Left lung (tissue), 10 donors: ENCODE measurements around the gene TAF7L. TPM values are rescaled to one million over a fixed set of nuclear protein-coding genes. Genes with fewer than 3 reads are reported as not detected.

Source experiments
- ATAC-seq: fragments of 200-7000 bp; cut with Tn5 transposase; one replicate; pipeline ENCODE4 v1.9.1; 2020; ENCODE audit warnings: moderate library complexity
- DNase-seq, 4 donors: peaks; one replicate each; pipeline ENCODE4 v3.0.0-alpha.2; 2013 to 2020
- H3K27ac ChIP-seq, 2 donors: fragments of 200-600 bp; sonication (generic) in 1 of 2; one replicate each; pipeline versions ENCODE4 v1.5.0 to v1.8.0; 2020 to 2021
- H3K27me3 ChIP-seq, 2 donors: fragments of 200-600 bp; sonication (generic) in 1 of 2; one replicate each; pipeline versions ENCODE4 v1.5.0 to v1.8.0; 2020 to 2021
- H3K36me3 ChIP-seq, 2 donors: fragments of 200-600 bp; sonication (generic) in 1 of 2; one replicate each; pipeline versions ENCODE4 v1.5.0 to v1.8.0; 2020 to 2021
- H3K4me1 ChIP-seq, 2 donors: fragments of 200-600 bp; one replicate each; pipeline ENCODE4 v1.8.0; 2021
- H3K4me3 ChIP-seq, 2 donors: fragments of 200-600 bp; sonication (generic) in 1 of 2; one replicate each; pipeline versions ENCODE4 v1.5.0 to v1.8.0; 2020 to 2021; ENCODE audit warnings: mild to moderate bottlenecking in 1 of 2
- H3K9me3 ChIP-seq, 2 donors: fragments of 200-600 bp; sonication (generic) in 1 of 2; one replicate each; pipeline versions ENCODE4 v1.5.0 to v1.8.0; 2020 to 2021
- intact Hi-C, 2 donors: fragments of 100-400 bp; cut with DNase I; formaldehyde crosslinking; loops; one replicate each; pipeline versions ENCODE4 v1.11.2 to v1.14.2; 2022
- polyA plus RNA-seq, 6 donors: library from polyadenylated mRNA; unstranded; fragments of 120-200 nt; gene quantifications; one replicate each; pipeline ENCODE4 v1.2.1, GENCODE V29; 2013; ENCODE audit not compliant: insufficient read length in 6 of 6
- total RNA-seq, 2 donors: library from RNA; stranded (reverse); fragmentation: NEBNext Ultra II Directional; extraction: Animal tissue kit (Norgen Biotek cat#: 25700); gene quantifications; one replicate each; pipeline ENCODE4 v1.2.1, GENCODE V29; 2021
- TF ChIP-seq, protein P1 (sequence below), 2 donors: fragments of 200-600 bp; sonication (generic) in 1 of 2; IDR thresholded peaks; one replicate each; pipeline versions ENCODE4 v1.5.0 to v1.8.0; 2021; ENCODE audit warnings: antibody characterized with exemption in 2 of 2
- donor health status: DM: no; HTN: yes; CAD: no.
- donor health status: DM: no; HTN: no; CAD: no.

The TAF7L gene
- total and polyA plus RNA-seq, 8 donors = 0.25 to 0.89 (median 0.39) TPM; not detected in 2

DNA sequence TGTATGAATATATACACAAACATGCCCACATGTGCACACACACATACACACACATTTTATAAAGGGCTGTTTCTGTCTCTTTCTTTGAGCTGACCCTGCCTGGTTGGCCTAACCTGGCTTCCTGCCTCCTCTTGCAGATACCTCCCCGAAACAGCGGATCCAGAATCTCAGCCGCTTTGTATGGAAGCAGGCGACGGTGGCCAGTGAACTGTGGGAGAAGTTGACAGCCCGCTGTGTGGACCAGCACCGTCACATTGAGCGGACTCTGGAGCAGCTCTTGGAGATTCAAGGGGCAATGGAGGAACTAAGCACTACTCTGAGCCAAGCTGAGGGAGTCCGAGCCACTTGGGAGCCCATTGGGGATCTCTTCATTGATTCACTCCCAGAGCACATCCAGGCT is 49.6 kb downstream of the TAF7L start:
- ATAC-seq (no peak), DNase-seq (no peak)
- Histone ChIP-seq H3K27ac (no peak overlapping the region), H3K4me1 (no peaks in the 10 kb centered on the region), H3K36me3 (no peaks in the 10 kb centered on the region), H3K27me3 (no peaks in the 10 kb centered on the region), H3K9me3 (no peaks in the 10 kb centered on the region), H3K4me3 (no peak overlapping the region)
- TF ChIP-seq, protein P1, sequence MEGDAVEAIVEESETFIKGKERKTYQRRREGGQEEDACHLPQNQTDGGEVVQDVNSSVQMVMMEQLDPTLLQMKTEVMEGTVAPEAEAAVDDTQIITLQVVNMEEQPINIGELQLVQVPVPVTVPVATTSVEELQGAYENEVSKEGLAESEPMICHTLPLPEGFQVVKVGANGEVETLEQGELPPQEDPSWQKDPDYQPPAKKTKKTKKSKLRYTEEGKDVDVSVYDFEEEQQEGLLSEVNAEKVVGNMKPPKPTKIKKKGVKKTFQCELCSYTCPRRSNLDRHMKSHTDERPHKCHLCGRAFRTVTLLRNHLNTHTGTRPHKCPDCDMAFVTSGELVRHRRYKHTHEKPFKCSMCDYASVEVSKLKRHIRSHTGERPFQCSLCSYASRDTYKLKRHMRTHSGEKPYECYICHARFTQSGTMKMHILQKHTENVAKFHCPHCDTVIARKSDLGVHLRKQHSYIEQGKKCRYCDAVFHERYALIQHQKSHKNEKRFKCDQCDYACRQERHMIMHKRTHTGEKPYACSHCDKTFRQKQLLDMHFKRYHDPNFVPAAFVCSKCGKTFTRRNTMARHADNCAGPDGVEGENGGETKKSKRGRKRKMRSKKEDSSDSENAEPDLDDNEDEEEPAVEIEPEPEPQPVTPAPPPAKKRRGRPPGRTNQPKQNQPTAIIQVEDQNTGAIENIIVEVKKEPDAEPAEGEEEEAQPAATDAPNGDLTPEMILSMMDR (IDR thresholded peaks at IDR 0.05) = no peak
- intact Hi-C loops = no loop called here

DNA sequence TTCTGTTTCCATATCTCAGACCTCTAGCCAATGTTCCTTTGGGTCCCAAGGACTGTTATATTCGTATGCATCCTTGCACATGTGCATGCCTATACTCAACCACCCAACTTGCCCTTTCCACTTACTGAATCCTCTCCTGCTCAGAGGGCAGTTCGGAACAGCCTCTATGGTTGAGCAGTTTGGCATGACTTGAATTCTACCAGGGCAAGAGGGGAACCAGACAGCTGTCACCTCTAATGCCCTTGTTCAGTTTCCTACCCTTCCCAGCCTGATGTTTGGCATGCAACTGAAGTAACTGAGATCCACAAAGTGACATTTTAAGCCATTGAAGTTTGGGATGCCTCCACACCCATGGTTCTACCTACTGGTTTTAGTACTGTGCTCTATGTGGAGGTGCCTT is 54.1 kb downstream of the TAF7L start:
- H3K4me3 ChIP-seq = no peak overlapping the region
- H3K9me3 ChIP-seq = no peaks in the 10 kb centered on the region
- no peaks in the 10 kb centered on the region for H3K36me3 ChIP-seq
- TF ChIP-seq, protein P1 (IDR thresholded peaks at IDR 0.05) = no peak
- DNase-seq (no peak), ATAC-seq (no peak)
- no peak overlapping the region for H3K27ac ChIP-seq
- H3K4me1 ChIP-seq = no peaks in the 10 kb centered on the region
- intact Hi-C loops = no loop called here
- peaks cover 0 to 5% of the 10 kb centered on the region in 2 donors for H3K27me3 ChIP-seq

DNA sequence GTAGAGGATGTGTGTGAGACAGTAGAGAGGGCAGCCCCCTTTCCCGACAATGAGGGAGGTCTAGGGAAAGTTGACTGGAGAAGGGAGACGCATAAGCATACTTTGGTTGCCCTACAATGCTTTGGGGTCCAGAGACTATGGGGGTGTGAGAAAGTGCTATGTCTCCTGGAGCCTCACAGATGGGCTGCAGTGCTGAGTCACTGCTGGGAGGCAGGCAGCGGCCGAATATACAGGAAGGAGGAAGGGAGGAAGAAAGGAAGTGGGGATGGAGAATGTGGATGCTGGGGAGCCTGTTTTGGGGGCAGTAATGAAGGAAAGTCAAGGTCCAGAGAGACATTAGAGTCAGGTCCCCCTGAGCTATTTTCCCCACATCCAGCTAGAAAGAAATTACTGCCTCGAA is 58.8 kb downstream of the TAF7L start:
- H3K27ac ChIP-seq = no peak overlapping the region
- H3K4me3 ChIP-seq = no peak overlapping the region
- DNase-seq = no peak
- H3K9me3 ChIP-seq = no peaks in the 10 kb centered on the region
- TF ChIP-seq, protein P1 (IDR thresholded peaks at IDR 0.05) = no peak
- intact Hi-C loops = no loop called here
- H3K36me3 ChIP-seq = no peaks in the 10 kb centered on the region
- H3K4me1 ChIP-seq = no peaks in the 10 kb centered on the region
- H3K27me3 ChIP-seq = peaks cover 0 to 5% of the 10 kb centered on the region in 2 donors
- no peak for ATAC-seq

DNA sequence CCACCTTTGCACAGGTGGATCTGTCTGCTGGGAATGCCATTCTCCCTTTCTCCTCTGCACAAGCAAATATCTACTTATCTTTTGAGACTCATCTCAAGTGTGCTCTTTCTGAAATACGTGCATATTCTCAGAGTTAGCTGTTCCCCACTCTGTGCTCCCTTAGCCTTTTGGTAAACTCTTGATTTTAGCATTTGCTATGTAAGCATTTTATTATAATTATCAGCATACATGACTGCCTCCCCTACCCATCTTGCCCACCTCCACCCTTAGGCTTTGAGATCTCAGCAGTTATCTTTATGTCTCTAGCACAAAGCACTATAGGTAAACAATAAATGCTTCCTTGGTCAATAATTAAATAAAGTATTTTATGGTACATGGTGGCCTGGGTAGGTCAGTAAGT is 60.1 kb downstream of the TAF7L start:
- H3K27me3 ChIP-seq = peaks cover 0 to 12% of the 10 kb centered on the region in 2 donors
- H3K4me1 ChIP-seq = no peaks in the 10 kb centered on the region
- no peaks in the 10 kb centered on the region for H3K9me3 ChIP-seq
- ATAC-seq = no peak
- H3K36me3 ChIP-seq = no peaks in the 10 kb centered on the region
- no peak for DNase-seq
- no peak overlapping the region for H3K27ac ChIP-seq
- TF ChIP-seq, protein P1 (IDR thresholded peaks at IDR 0.05) = no peak
- no peak overlapping the region for H3K4me3 ChIP-seq
- intact Hi-C loops = no loop called here

DNA sequence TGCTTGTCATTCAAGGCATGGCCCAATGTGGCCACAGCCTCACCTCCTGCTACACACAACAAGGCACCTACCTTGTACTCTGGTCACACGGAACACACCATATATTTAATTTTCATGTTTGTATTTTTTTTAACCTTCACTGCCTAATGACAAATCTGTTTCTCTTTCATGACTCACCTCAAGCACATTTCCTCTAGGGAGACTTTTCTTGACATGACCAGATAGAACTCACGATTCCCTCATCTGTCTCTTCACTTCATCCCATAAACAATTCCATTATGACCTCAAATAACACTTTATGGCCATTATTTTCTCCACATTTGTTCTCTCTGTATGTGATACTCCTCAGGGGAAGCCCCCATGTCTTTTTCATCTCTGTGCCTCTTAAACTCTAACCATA is 60.5 kb downstream of the TAF7L start:
- intact Hi-C loops = no loop called here
- no peaks in the 10 kb centered on the region for H3K9me3 ChIP-seq
- no peaks in the 10 kb centered on the region for H3K36me3 ChIP-seq
- DNase-seq (no peak), ATAC-seq (no peak)
- TF ChIP-seq, protein P1 (IDR thresholded peaks at IDR 0.05) = no peak
- no peak overlapping the region for H3K4me3 ChIP-seq
- peaks cover 0 to 11% of the 10 kb centered on the region in 2 donors for H3K27me3 ChIP-seq
- no peak overlapping the region for H3K27ac ChIP-seq
- H3K4me1 ChIP-seq = no peaks in the 10 kb centered on the region
